Neuronal stem cell (in vitro differentiated cells): ENCODE measurements around the gene PARVA.

Source experiments
- DNase-seq: peaks from one replicate; pipeline ENCODE4 v3.0.0-alpha.2; 2013; ENCODE audit warnings: low spot score
- H2AFZ ChIP-seq: one replicate; pipeline ENCODE4 v1.6.1; 2013; ENCODE audit warnings: mild to moderate bottlenecking, low read length, inconsistent platforms
- H2AK5ac ChIP-seq: 2 replicates; pipeline ENCODE4 v1.6.1; 2013; ENCODE audit warnings: low read depth, mild to moderate bottlenecking, inconsistent platforms, low read length, moderate library complexity, mixed read lengths
- H2BK120ac ChIP-seq: 2 replicates; pipeline ENCODE4 v1.6.1; 2013; ENCODE audit warnings: low read depth, mild to moderate bottlenecking, inconsistent platforms, low read length, moderate library complexity, mixed read lengths
- H2BK12ac ChIP-seq: one replicate; pipeline ENCODE4 v1.6.1; 2013; ENCODE audit warnings: low read length, inconsistent platforms
- H2BK15ac ChIP-seq: 2 replicates; pipeline ENCODE4 v1.6.1; 2013; ENCODE audit warnings: mild to moderate bottlenecking, low read length, inconsistent platforms, mixed read lengths
- H2BK5ac ChIP-seq: one replicate; pipeline ENCODE4 v1.6.1; 2013; ENCODE audit warnings: inconsistent platforms, mild to moderate bottlenecking, low read length, moderate library complexity
- H3K14ac ChIP-seq: one replicate; pipeline ENCODE4 v1.6.1; 2013; ENCODE audit warnings: low read length, inconsistent platforms
- H3K18ac ChIP-seq: 2 replicates; pipeline ENCODE4 v1.6.1; 2013; ENCODE audit warnings: low read length, inconsistent platforms
- H3K23ac ChIP-seq: 2 replicates; pipeline ENCODE4 v1.6.1; 2013; ENCODE audit warnings: low read depth, mild to moderate bottlenecking, mixed read lengths, low read length, inconsistent platforms; ENCODE audit not compliant: poor library complexity
- H3K27ac ChIP-seq: replicated peaks from 3 replicates; pipeline ENCODE4 v1.5.1; 2013; ENCODE audit warnings: low read length, inconsistent platforms
- H3K27me3 ChIP-seq, 3 experiments: 2 replicates each; pipeline ENCODE4 v1.6.1; 2013; ENCODE audit warnings: low read length in 3 of 3, mild to moderate bottlenecking in 2 of 3, inconsistent platforms in 1 of 3, low read depth in 1 of 3, mixed read lengths in 1 of 3, moderate library complexity in 1 of 3; ENCODE audit not compliant: control insufficient read depth in 3 of 3, insufficient read depth in 3 of 3
- H3K36me3 ChIP-seq, 2 donors: replicated peaks in 1 of 2; 2 replicates each; pipeline ENCODE4 v1.6.1; 2013; ENCODE audit warnings: low read length in 2 of 2; ENCODE audit not compliant: control insufficient read depth in 2 of 2, insufficient read depth in 2 of 2
- H3K4ac ChIP-seq: 2 replicates; pipeline ENCODE4 v1.6.1; 2013; ENCODE audit warnings: inconsistent platforms, mild to moderate bottlenecking, low read length, moderate library complexity
- H3K4me1 ChIP-seq, 2 donors: 1 replicate in 1 of 2; 2 replicates in 1 of 2; pipeline ENCODE4 v1.6.1; 2013; ENCODE audit warnings: low read length in 2 of 2, low read depth in 1 of 2; ENCODE audit not compliant: control insufficient read depth in 2 of 2, insufficient read depth in 1 of 2
- H3K4me2 ChIP-seq: one replicate; pipeline ENCODE4 v1.6.1; 2013; ENCODE audit warnings: mild to moderate bottlenecking, low read length, inconsistent platforms; ENCODE audit not compliant: insufficient read depth, poor library complexity, severe bottlenecking
- H3K4me3 ChIP-seq, 2 donors: 2 replicates each; pipeline ENCODE4 v1.5.1; 2013; ENCODE audit warnings: low read length in 2 of 2, mild to moderate bottlenecking in 2 of 2, inconsistent platforms in 1 of 2, moderate library complexity in 1 of 2
- H3K79me1 ChIP-seq: one replicate; pipeline ENCODE4 v1.6.1; 2013; ENCODE audit warnings: low read depth, mild to moderate bottlenecking, inconsistent platforms, low read length, moderate library complexity
- H3K9ac ChIP-seq: one replicate; pipeline ENCODE4 v1.6.1; 2013; ENCODE audit warnings: mild to moderate bottlenecking, low read depth, low read length, inconsistent platforms; ENCODE audit not compliant: poor library complexity
- H3K9me3 ChIP-seq, 2 donors: replicated peaks in 1 of 2; 2 replicates each; pipeline versions ENCODE3 to v1.6.1; 2013; ENCODE audit warnings: low read length in 2 of 2, mild to moderate bottlenecking in 2 of 2, inconsistent platforms in 1 of 2, low read depth in 1 of 2, mixed read lengths in 1 of 2, moderate library complexity in 1 of 2; ENCODE audit not compliant: control insufficient read depth in 2 of 2, insufficient read depth in 1 of 2
- H4K8ac ChIP-seq: one replicate; pipeline ENCODE4 v1.6.1; 2013; ENCODE audit warnings: low read depth, mild to moderate bottlenecking, inconsistent platforms, low read length, moderate library complexity
- H4K91ac ChIP-seq: one replicate; pipeline ENCODE4 v1.6.1; 2013; ENCODE audit warnings: low read length, low read depth, mild to moderate bottlenecking, inconsistent platforms; ENCODE audit not compliant: poor library complexity
- WGBS, 2 donors: extraction: QIAGEN DNeasy Blood & Tissue Kit; methylation state at CpG; one replicate each; pipeline ENCODE4 v1.1.7; 2013; ENCODE audit warnings: missing lambda C conversion rate in 2 of 2, mixed read lengths in 1 of 2; ENCODE audit not compliant: insufficient read length in 2 of 2, insufficient replicate concordance in 1 of 2; ENCODE audit errors: extremely low coverage in 2 of 2; 5-methylcytosine and 5-hydroxymethylcytosine counted together

Gene PARVA

GRCh38 chr11:12402025-12402424 lies 24.7 kb downstream of the PARVA start:
- H3K9me3 ChIP-seq = no peaks in the 10 kb centered on the region
- no peak overlapping the region for H4K91ac ChIP-seq
- peaks cover 0 to 4% of the 10 kb centered on the region in 2 donors for H3K4me1 ChIP-seq

GRCh38 chr11:12402691-12403120 lies 25.3 kb downstream of the PARVA start:
- Histone ChIP-seq H3K27ac (no peak overlapping the region), H3K18ac (no peak overlapping the region), H3K14ac (no peak overlapping the region), H3K9ac (no peak overlapping the region), H2BK120ac (no peak overlapping the region), H2BK12ac (no peak overlapping the region), H3K4me3 (no peak overlapping the region), H3K9me3 (no peaks in the 10 kb centered on the region), H3K4ac (no peak overlapping the region), H4K91ac (no peak overlapping the region), H2AK5ac (no peak overlapping the region), H3K4me1 (peaks cover 0 to 4% of the 10 kb centered on the region in 2 donors), H3K79me1 (no peaks in the 10 kb centered on the region), H3K27me3 (no peaks in the 10 kb centered on the region), H3K23ac (no peak overlapping the region), H3K36me3 (no peaks in the 10 kb centered on the region), H2BK15ac (no peak overlapping the region), H4K8ac (no peak overlapping the region), H2AFZ (no peak overlapping the region), H3K4me2 (no peak overlapping the region), H2BK5ac (no peak overlapping the region)
- no CpG with 5 or more reads among the region's 8 CpGs for WGBS, 2 donors
- DNase-seq = no peak

More at GRCh38 chr11:12402025-12402424, 24.7 kb downstream of the PARVA start:
- Histone ChIP-seq H3K18ac (no peak overlapping the region), H2AK5ac (no peak overlapping the region), H3K36me3 (no peaks in the 10 kb centered on the region), H2BK5ac (no peak overlapping the region), H3K4me2 (no peak overlapping the region), H3K79me1 (no peaks in the 10 kb centered on the region), H2AFZ (no peak overlapping the region), H3K9ac (no peak overlapping the region), H2BK120ac (no peak overlapping the region), H3K4ac (no peak overlapping the region), H3K23ac (no peak overlapping the region), H3K27me3 (no peaks in the 10 kb centered on the region), H4K8ac (no peak overlapping the region), H3K4me3 (no peak overlapping the region), H3K27ac (no peak overlapping the region), H3K14ac (no peak overlapping the region), H2BK12ac (no peak overlapping the region), H2BK15ac (no peak overlapping the region)
- no CpG with 5 or more reads among the region's 4 CpGs for WGBS, 2 donors
- DNase-seq = no peak

- Histone ChIP-seq H3K4me3 (no peak overlapping the region), H3K36me3 (no peaks in the 10 kb centered on the region), H2BK5ac (no peak overlapping the region), H2AFZ (no peak overlapping the region), H3K9ac (no peak overlapping the region), H3K18ac (peak overlapping the region; percentile 32), H3K79me1 (no peaks in the 10 kb centered on the region), H3K4me1 (no peaks in the 10 kb centered on the region), H3K27me3 (no peaks in the 10 kb centered on the region), H4K91ac (no peak overlapping the region), H3K9me3 (no peaks in the 10 kb centered on the region), H2BK120ac (no peak overlapping the region), H3K27ac (no peak overlapping the region), H2AK5ac (no peak overlapping the region), H3K23ac (no peak overlapping the region), H3K14ac (no peak overlapping the region), H2BK15ac (no peak overlapping the region), H4K8ac (no peak overlapping the region), H3K4me2 (no peak overlapping the region), H2BK12ac (no peak overlapping the region), H3K4ac (no peak overlapping the region)
- WGBS, 2 donors = no CpG with 5 or more reads among the region's 3 CpGs
- DNase-seq = no peak
Observed at GRCh38 chr11:12403122-12403996, 26.0 kb downstream of the PARVA start.

GRCh38 chr11:12403997-12404350 lies 26.6 kb downstream of the PARVA start:
- Histone ChIP-seq H3K14ac (no peak overlapping the region), H2AFZ (no peak overlapping the region), H2BK120ac (no peak overlapping the region), H4K91ac (no peak overlapping the region), H3K4me1 (no peaks in the 10 kb centered on the region), H3K4me3 (no peak overlapping the region), H3K18ac (no peak overlapping the region), H4K8ac (no peak overlapping the region), H3K27ac (no peak overlapping the region), H3K79me1 (no peaks in the 10 kb centered on the region), H3K27me3 (no peaks in the 10 kb centered on the region), H3K36me3 (no peaks in the 10 kb centered on the region), H2BK12ac (no peak overlapping the region), H3K9me3 (no peaks in the 10 kb centered on the region), H2BK15ac (no peak overlapping the region), H3K4me2 (no peak overlapping the region), H3K4ac (no peak overlapping the region), H2BK5ac (no peak overlapping the region), H2AK5ac (no peak overlapping the region), H3K23ac (no peak overlapping the region), H3K9ac (no peak overlapping the region)
- no peak for DNase-seq
- WGBS, 2 donors = no CpG with 5 or more reads among the region's 2 CpGs
